GM20431 (cell line): ENCODE measurements around the gene PYGL.
"Not testable (repeated sequence)": the region's sequence is repeated elsewhere in the genome, so short reads cannot be mapped to it uniquely, and the experiment has no call there.

Experiments
- in situ Hi-C: fragments of 300-500 bp; cut with MseI, MboI; formaldehyde crosslinking; loops from one replicate; pipeline ENCODE4 v1.15.0; 2020; ENCODE audit warnings: low sequenced_read_pairs; ENCODE audit not compliant: unreplicated experiment

Gene PYGL

GRCh38 chr14:50956421-50956820, 12.1 kb upstream of the PYGL start:
- in situ Hi-C loops = loop anchor here (25.0 kb wide), 1 partner anchor 281 kb away; the partner anchor contains the start of gene TMX1

GRCh38 chr14:50955373-50956043, 11.2 kb upstream of the PYGL start:
- in situ Hi-C loops = loop anchor here (25.0 kb wide), 1 partner anchor 282 kb away; the partner anchor contains the start of gene TMX1

GRCh38 chr14:50954811-50955372, 10.6 kb upstream of the PYGL start:
- in situ Hi-C loops = loop anchor here (25.0 kb wide), 1 partner anchor 282 kb away; the partner anchor contains the start of gene TMX1

GRCh38 chr14:50953502-50953901, 9.2 kb upstream of the PYGL start:
- in situ Hi-C loops = loop anchor here (25.0 kb wide), 1 partner anchor 284 kb away; the partner anchor contains the start of gene TMX1

GRCh38 chr14:50951032-50951431, 6.7 kb upstream of the PYGL start:
- in situ Hi-C loops = loop anchor here (25.0 kb wide), 1 partner anchor 286 kb away; the partner anchor contains the start of gene TMX1

- in situ Hi-C loops = no loop called here
Measured at GRCh38 chr14:50948205-50948604, 3.9 kb upstream of the PYGL start.

GRCh38 chr14:50947446-50947845, 3.2 kb upstream of the PYGL start:
- in situ Hi-C loops = no loop called here

GRCh38 chr14:50946234-50946935, 2.1 kb upstream of the PYGL start:
- in situ Hi-C loops = no loop called here

- in situ Hi-C loops = no loop called here
Measured at GRCh38 chr14:50944647-50945413, 547 bp upstream of the PYGL start.

GRCh38 chr14:50943261-50943942, 881 bp downstream of the PYGL start:
- in situ Hi-C loops = no loop called here

GRCh38 chr14:50941638-50942037, 2.6 kb downstream of the PYGL start:
- in situ Hi-C loops = not testable (repeated sequence)

- in situ Hi-C loops = no loop called here
Measured at GRCh38 chr14:50941151-50941550, 3.1 kb downstream of the PYGL start.

- in situ Hi-C loops = no loop called here
Measured at GRCh38 chr14:50937800-50938199, 6.5 kb downstream of the PYGL start.

- in situ Hi-C loops = no loop called here
Measured at GRCh38 chr14:50937325-50937724, 7.0 kb downstream of the PYGL start.

- in situ Hi-C loops = no loop called here
Measured at GRCh38 chr14:50936882-50937281, 7.4 kb downstream of the PYGL start.

GRCh38 chr14:50936016-50936340, 8.3 kb downstream of the PYGL start:
- in situ Hi-C loops = no loop called here

GRCh38 chr14:50935126-50936015, 8.9 kb downstream of the PYGL start:
- in situ Hi-C loops = no loop called here

GRCh38 chr14:50932592-50933495, 11.4 kb downstream of the PYGL start:
- in situ Hi-C loops = no loop called here
